ENCODE results near the gene DAAM2.

DAAM2 gene

GRCh38 chr6:39942903-39943580 lies 150.9 kb downstream of the DAAM2 start:
- H3K27ac ChIP-seq, result no peak overlapping the region
- no peak for TF ChIP-seq CTCF (IDR thresholded peaks at IDR 0.05)
- no peak for DNase-seq (ENCODE audit: low spot score)

GRCh38 chr6:39945626-39946025 lies 153.4 kb downstream of the DAAM2 start:
- no peak for TF ChIP-seq CTCF (IDR thresholded peaks at IDR 0.05)
- DNase-seq (ENCODE audit: low spot score), result no peak
- H3K4me3 ChIP-seq, result no peak overlapping the region
- no peak overlapping the region for H3K27ac ChIP-seq

More at GRCh38 chr6:39942903-39943580, 150.9 kb downstream of the DAAM2 start:
- no peak overlapping the region for H3K4me3 ChIP-seq

GRCh38 chr6:39947611-39948068 lies 155.5 kb downstream of the DAAM2 start:
- Histone ChIP-seq H3K27ac (no peak overlapping the region), H3K4me3 (no peak overlapping the region)
- no peak for DNase-seq (ENCODE audit: low spot score)
- TF ChIP-seq CTCF (IDR thresholded peaks at IDR 0.05), result no peak

- TF ChIP-seq CTCF (IDR thresholded peaks at IDR 0.05), result no peak
- Histone ChIP-seq H3K27ac (no peak overlapping the region), H3K4me3 (no peak overlapping the region)
- DNase-seq (ENCODE audit: low spot score), result no peak
Measured at GRCh38 chr6:39948199-39948791, 156.1 kb downstream of the DAAM2 start.

- DNase-seq (ENCODE audit: low spot score), result no peak
Measured at GRCh38 chr6:39950125-39950720, 158.0 kb downstream of the DAAM2 start.

GRCh38 chr6:39951191-39951590 lies 159.0 kb downstream of the DAAM2 start:
- TF ChIP-seq CTCF (IDR thresholded peaks at IDR 0.05), result no peak
- Histone ChIP-seq H3K27ac (peak overlapping the region; percentile 21 to 53), H3K4me3 (no peak overlapping the region)

More at GRCh38 chr6:39950125-39950720, 158.0 kb downstream of the DAAM2 start:
- no peak overlapping the region for H3K27ac ChIP-seq
- H3K4me3 ChIP-seq, result no peak overlapping the region
- no peak for TF ChIP-seq CTCF (IDR thresholded peaks at IDR 0.05)

More at GRCh38 chr6:39951191-39951590, 159.0 kb downstream of the DAAM2 start:
- DNase-seq (ENCODE audit: low spot score), result no peak

Data from coronary artery (tissue), 2 donors.